MCF 10A (cell line): Measurements from ENCODE around the gene DHCR24. TPM values are rescaled to one million over a fixed set of nuclear protein-coding genes. Genes with fewer than 3 reads are reported as not detected.

Source experiments
- BruUV-seq: library from RNA; stranded (reverse); fragments of 400-500 nt; replicated peaks from 2 replicates; lab custom pipeline; 2021; lab: Mats Ljungman, UMichigan
- CTCF ChIA-PET: fragments of 300-600 bp; sonication (Branson Sonifier 250); formaldehyde crosslinking; extraction: SDS; loops from one replicate; lab custom pipeline; 2021; ENCODE audit warnings: antibody characterized with exemption, inconsistent platforms; lab: Yijun Ruan, JAX
- POLR2A ChIA-PET: fragments of 300-600, 350-650 bp; sonication (Branson Sonifier 250); formaldehyde crosslinking; extraction: SDS; loops from one replicate; lab custom pipeline; 2020; ENCODE audit warnings: antibody characterized with exemption, inconsistent platforms; lab: Yijun Ruan, JAX
- DNase-seq: peaks from one replicate; pipeline ENCODE4 v3.0.0-alpha.2; 2018; ENCODE audit not compliant: unreplicated experiment
- H3K27ac Mint-ChIP-seq: one replicate; pipeline ENCODE4 v1.8.0; 2022; ENCODE audit warnings: mild to moderate bottlenecking, low read depth, mixed read lengths; ENCODE audit not compliant: unreplicated experiment
- H3K27me3 Mint-ChIP-seq: one replicate; pipeline ENCODE4 v1.8.0; 2022; ENCODE audit warnings: mixed read lengths; ENCODE audit not compliant: insufficient read depth, unreplicated experiment
- H3K36me3 Mint-ChIP-seq: one replicate; pipeline ENCODE4 v1.8.0; 2022; ENCODE audit warnings: mild to moderate bottlenecking, moderate library complexity, mixed read lengths; ENCODE audit not compliant: insufficient read depth, unreplicated experiment
- H3K4me1 Mint-ChIP-seq: one replicate; pipeline ENCODE4 v1.8.0; 2022; ENCODE audit warnings: mixed read lengths; ENCODE audit not compliant: insufficient read depth, unreplicated experiment
- H3K4me3 Mint-ChIP-seq: one replicate; pipeline ENCODE4 v1.8.0; 2022; ENCODE audit warnings: mild to moderate bottlenecking, moderate library complexity, mixed read lengths; ENCODE audit not compliant: unreplicated experiment
- H3K9me3 Mint-ChIP-seq: one replicate; pipeline ENCODE4 v1.8.0; 2022; ENCODE audit warnings: mixed read lengths; ENCODE audit not compliant: unreplicated experiment
- CTCF ChIP-seq: fragments of 200-600 bp; IDR thresholded peaks from one replicate; pipeline ENCODE4 v1.8.0; 2022; ENCODE audit warnings: antibody characterized with exemption, mild to moderate bottlenecking; ENCODE audit not compliant: unreplicated experiment
- intact Hi-C: fragments of 100-400 bp; cut with micrococcal nuclease; formaldehyde crosslinking; loops from 2 replicates; pipeline ENCODE4 v1.14.1; 2022
- total RNA-seq: library from RNA; stranded (reverse); gene quantifications from 2 replicates; pipeline ENCODE4 v1.2.3, GENCODE V29; 2022

DHCR24 gene
- total RNA-seq, 1 experiment from 2014 or later = 135 TPM

- no peak for TF ChIP-seq CTCF
- intact Hi-C loops = no loop called here
- no peaks in the 10 kb centered on the region for H3K27me3 Mint-ChIP-seq
- no peak overlapping the region for H3K4me3 Mint-ChIP-seq
- POLR2A ChIA-PET = no interaction called here
- H3K4me1 Mint-ChIP-seq = no peaks in the 10 kb centered on the region
- no peaks in the 10 kb centered on the region for H3K9me3 Mint-ChIP-seq
- no peak for DNase-seq
- CTCF ChIA-PET = interaction anchor here (0.6 kb wide), 1 partner anchor 13 kb away, joined by 3 read pairs; no protein-coding TSS in a partner anchor
- no peak overlapping the region for H3K27ac Mint-ChIP-seq
- BruUV-seq = no TSS peak
- H3K36me3 Mint-ChIP-seq = peaks cover 51% of the 10 kb centered on the region
Measured at GRCh38 chr1:54846301-54846700, 40.7 kb downstream of the DHCR24 start.

- Mint-ChIP-seq H3K27ac (no peak overlapping the region), H3K27me3 (no peaks in the 10 kb centered on the region), H3K4me1 (no peaks in the 10 kb centered on the region), H3K9me3 (no peaks in the 10 kb centered on the region), H3K4me3 (no peak overlapping the region), H3K36me3 (peaks cover 45% of the 10 kb centered on the region)
- POLR2A ChIA-PET = no interaction called here
- no TSS peak for BruUV-seq
- no peak for TF ChIP-seq CTCF
- CTCF ChIA-PET = interaction anchor here (0.6 kb wide), 1 partner anchor 13 kb away, joined by 3 read pairs; no protein-coding TSS in a partner anchor
- no peak for DNase-seq
- intact Hi-C loops = no loop called here
Measured at GRCh38 chr1:54845772-54846171, 41.2 kb downstream of the DHCR24 start.

GRCh38 chr1:54844564-54844963, 42.4 kb downstream of the DHCR24 start:
- Mint-ChIP-seq H3K27me3 (no peaks in the 10 kb centered on the region), H3K36me3 (peaks cover 33% of the 10 kb centered on the region), H3K4me3 (no peak overlapping the region), H3K4me1 (peaks cover 4% of the 10 kb centered on the region), H3K27ac (no peak overlapping the region), H3K9me3 (no peaks in the 10 kb centered on the region)
- intact Hi-C loops = no loop called here
- no peak for TF ChIP-seq CTCF
- BruUV-seq = no TSS peak
- ChIA-PET POLR2A (no interaction called here), CTCF (no interaction called here)
- no peak for DNase-seq

- no peak for DNase-seq
- no peaks in the 10 kb centered on the region for H3K9me3 Mint-ChIP-seq
- no peak overlapping the region for H3K4me3 Mint-ChIP-seq
- CTCF ChIA-PET = no interaction called here
- POLR2A ChIA-PET = no interaction called here
- no peak overlapping the region for H3K27ac Mint-ChIP-seq
- intact Hi-C loops = no loop called here
- peaks cover 22% of the 10 kb centered on the region for H3K36me3 Mint-ChIP-seq
- TF ChIP-seq CTCF = no peak
- no peaks in the 10 kb centered on the region for H3K27me3 Mint-ChIP-seq
- no TSS peak for BruUV-seq
- H3K4me1 Mint-ChIP-seq = peaks cover 4% of the 10 kb centered on the region
Measured at GRCh38 chr1:54843449-54843848, 43.5 kb downstream of the DHCR24 start.
